ENCODE data around the gene CD226.
"Not testable (repeated sequence)": the region's sequence is repeated elsewhere in the genome, so short reads cannot be mapped to it uniquely, and the experiment has no call there.

CD226 gene

GRCh38 chr18:69956057-69956456 lies 8.4 kb upstream of the CD226 start:
- no peak for DNase-seq

- DNase-seq, result no peak
These were observed 7.2 kb upstream of the CD226 start for GRCh38 chr18:69954719-69955480.

- no peak for DNase-seq
These were observed 5.5 kb upstream of the CD226 start for GRCh38 chr18:69953191-69953590.

GRCh38 chr18:69951182-69951581 lies 3.5 kb upstream of the CD226 start:
- DNase-seq, result no peak

- no peak for DNase-seq
These were observed 1.9 kb upstream of the CD226 start for GRCh38 chr18:69949538-69949936.

- peak in 1 of 5 donors; percentile 86 for DNase-seq
These were observed 1.4 kb upstream of the CD226 start for GRCh38 chr18:69948919-69949537.

- DNase-seq, result no peak
These were observed 583 bp upstream of the CD226 start for GRCh38 chr18:69948256-69948655.

- no peak for DNase-seq
These were observed 991 bp downstream of the CD226 start for GRCh38 chr18:69946608-69947155.

GRCh38 chr18:69945220-69946114 lies 2.2 kb downstream of the CD226 start:
- DNase-seq, result peak in 1 of 5 donors; percentile 77

- DNase-seq, result peak in 1 of 5 donors; percentile 68
These were observed 3.2 kb downstream of the CD226 start for GRCh38 chr18:69944436-69944835.

GRCh38 chr18:69943021-69943420 lies 4.7 kb downstream of the CD226 start:
- no peak for DNase-seq

GRCh38 chr18:69941183-69941582 lies 6.5 kb downstream of the CD226 start:
- DNase-seq, result no peak

GRCh38 chr18:69939812-69940211 lies 7.9 kb downstream of the CD226 start:
- DNase-seq, result not testable (repeated sequence)

- no peak for DNase-seq
These were observed 11.5 kb downstream of the CD226 start for GRCh38 chr18:69936191-69936558.

- DNase-seq, result peak; percentile 58 to 95 (median 73)
These were observed 12.1 kb downstream of the CD226 start for GRCh38 chr18:69935319-69936190.

- no peak for DNase-seq
These were observed 12.9 kb downstream of the CD226 start for GRCh38 chr18:69934601-69935265.

- DNase-seq, result no peak
These were observed 18.5 kb downstream of the CD226 start for GRCh38 chr18:69929041-69929774.

GRCh38 chr18:69916412-69916811 lies 31.3 kb downstream of the CD226 start:
- no peak for DNase-seq

- DNase-seq, result peak in 1 of 5 donors; percentile 41
These were observed 38.8 kb downstream of the CD226 start for GRCh38 chr18:69908838-69909237.

- DNase-seq, result no peak
These were observed 40.9 kb downstream of the CD226 start for GRCh38 chr18:69906765-69907164.

- no peak for DNase-seq
These were observed 46.7 kb downstream of the CD226 start for GRCh38 chr18:69900941-69901340.

Measured in T-helper 1 cell (primary cell).